Stimulated activated CD4-positive, alpha-beta T cell treated with anti-CD3 and anti-CD28 coated beads, Interleukin-2, amount 100 ng/mL, for 4 hours (primary cell): Measurements from ENCODE around the gene SLC19A1.

ENCODE experiments used
- DNase-seq: peaks from one replicate; pipeline ENCODE4 v3.0.0-alpha.2; 2020; ENCODE audit warnings: low read depth

SLC19A1 gene

GRCh38 chr21:45542242-45542666 is at the start of gene SLC19A1:
Gene SLC19A1, minus strand, starts transcription at chr21:45542440. Its CDS starts 4,481 bp downstream, at chr21:45537959.
- peak; percentile 74 for DNase-seq

GRCh38 chr21:45591619-45592207 is 49.5 kb upstream of the SLC19A1 start:
- DNase-seq: no peak

- DNase-seq: peak; percentile 74
Observed at GRCh38 chr21:45590726-45591618, 48.7 kb upstream of the SLC19A1 start.

- DNase-seq: peak; percentile 64
Observed at GRCh38 chr21:45590246-45590725, 48.0 kb upstream of the SLC19A1 start.

GRCh38 chr21:45589686-45590245 is 47.5 kb upstream of the SLC19A1 start:
- DNase-seq: no peak

GRCh38 chr21:45588871-45589491 is 46.7 kb upstream of the SLC19A1 start:
- no peak for DNase-seq

GRCh38 chr21:45588086-45588825 is 46.0 kb upstream of the SLC19A1 start:
- no peak for DNase-seq

GRCh38 chr21:45586289-45586858 is 44.1 kb upstream of the SLC19A1 start:
- no peak for DNase-seq

GRCh38 chr21:45584786-45585185 is 42.5 kb upstream of the SLC19A1 start:
- DNase-seq: no peak

GRCh38 chr21:45583831-45584509 is 41.7 kb upstream of the SLC19A1 start:
- no peak for DNase-seq

- DNase-seq: no peak
Observed at GRCh38 chr21:45582128-45582527, 39.9 kb upstream of the SLC19A1 start.

- no peak for DNase-seq
Observed at GRCh38 chr21:45581322-45581712, 39.1 kb upstream of the SLC19A1 start.

GRCh38 chr21:45580576-45581321 is 38.5 kb upstream of the SLC19A1 start:
- DNase-seq: no peak

GRCh38 chr21:45580181-45580575 is 37.9 kb upstream of the SLC19A1 start:
- no peak for DNase-seq

- no peak for DNase-seq
Observed at GRCh38 chr21:45579383-45580180, 37.3 kb upstream of the SLC19A1 start.

- no peak for DNase-seq
Observed at GRCh38 chr21:45578811-45579381, 36.7 kb upstream of the SLC19A1 start.

- DNase-seq: no peak
Observed at GRCh38 chr21:45578176-45578801, 36.0 kb upstream of the SLC19A1 start.

GRCh38 chr21:45577801-45578175 is 35.5 kb upstream of the SLC19A1 start:
- DNase-seq: no peak
